Mucosa of gallbladder (tissue), 1 donor: ENCODE data around the gene MDM1. TPM values are rescaled to one million over a fixed set of nuclear protein-coding genes. Genes with fewer than 3 reads are reported as not detected.

ENCODE experiments used
- DNase-seq: peaks from one replicate; pipeline ENCODE4 v3.0.0-alpha.2; 2020; ENCODE audit warnings: low spot score
- total RNA-seq: library from RNA; stranded (reverse); gene quantifications from one replicate; pipeline ENCODE4 v1.2.1, GENCODE V29; 2021
- donor health status: DM: no; HTN: no; CAD: no.

Gene MDM1
- total RNA-seq, 1 donor from 2014 or later: 15.0 TPM

DNA sequence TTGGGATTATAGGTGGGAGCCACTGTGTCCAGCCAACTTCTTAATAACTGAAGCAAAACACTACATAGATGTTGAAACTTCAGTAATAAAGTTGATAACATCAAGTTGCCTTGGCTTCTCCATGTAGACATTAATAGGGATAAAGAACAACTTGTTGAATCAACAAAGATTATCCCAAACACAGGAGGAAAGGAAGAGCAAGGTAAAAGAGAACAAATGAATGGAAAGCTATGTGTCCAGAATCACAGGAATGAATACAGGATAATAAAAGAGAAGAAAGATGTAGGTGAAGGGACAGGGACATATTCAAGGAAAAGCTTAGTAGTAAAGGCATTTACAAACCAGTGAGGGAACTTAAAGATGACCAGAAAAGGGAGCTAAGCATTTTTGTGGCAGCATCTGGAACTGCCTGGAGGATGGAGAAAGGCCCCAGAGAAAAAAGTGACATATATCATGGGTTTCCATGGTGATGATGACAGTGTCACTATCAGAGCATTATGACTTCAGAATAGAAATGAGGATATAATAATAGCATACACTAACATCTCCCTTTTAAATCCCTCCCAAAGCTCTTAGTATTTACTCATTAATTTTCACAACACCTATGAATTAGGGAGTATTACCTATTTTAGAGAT, 24.0 kb upstream of the MDM1 start:
- no peak for DNase-seq

DNA sequence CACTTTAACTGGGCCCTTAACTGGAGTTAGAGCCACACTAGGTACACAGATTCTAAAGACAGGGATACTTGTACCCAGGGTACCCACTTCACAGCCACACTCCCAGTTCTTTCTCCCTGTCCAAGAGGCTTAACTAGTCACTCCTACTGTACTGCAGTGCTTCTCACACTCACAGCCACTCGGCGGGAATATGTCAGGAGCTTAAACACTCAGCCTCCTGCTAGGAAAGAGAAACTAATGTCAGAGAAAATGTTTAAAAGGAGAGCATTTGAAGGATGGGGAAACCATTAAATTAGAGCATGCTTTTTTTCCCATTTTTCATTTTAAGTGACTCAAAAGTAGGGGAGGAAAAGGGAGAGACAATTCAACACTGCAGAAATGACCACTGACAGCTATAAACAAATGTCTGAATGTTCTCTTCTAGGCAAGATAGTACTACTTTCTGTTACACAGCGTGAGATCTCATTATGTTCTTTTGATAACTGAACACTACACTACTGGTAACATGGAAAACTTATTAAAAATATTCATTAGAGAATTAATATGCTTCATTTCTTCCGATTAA, 22.9 kb upstream of the MDM1 start:
- no peak for DNase-seq

DNA sequence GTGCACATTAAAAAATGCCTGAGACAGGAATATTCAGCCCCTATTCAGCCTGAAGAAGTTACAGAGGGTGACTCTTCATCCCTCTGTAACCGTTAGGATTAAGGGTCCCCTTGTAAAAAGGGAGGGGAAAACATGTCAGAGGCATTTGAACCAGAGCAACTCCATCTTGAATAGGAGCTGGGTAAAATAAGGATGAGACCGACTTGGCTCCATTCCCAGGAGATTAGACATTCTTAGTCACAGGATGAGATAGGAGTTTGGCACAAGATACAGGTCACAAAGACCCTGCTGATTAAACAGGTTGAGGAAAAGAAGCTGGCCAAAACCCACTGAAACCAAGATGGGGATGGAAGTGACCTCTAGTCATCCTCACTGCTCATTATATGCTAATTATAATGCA, 19.9 kb upstream of the MDM1 start:
- DNase-seq: no peak

DNA sequence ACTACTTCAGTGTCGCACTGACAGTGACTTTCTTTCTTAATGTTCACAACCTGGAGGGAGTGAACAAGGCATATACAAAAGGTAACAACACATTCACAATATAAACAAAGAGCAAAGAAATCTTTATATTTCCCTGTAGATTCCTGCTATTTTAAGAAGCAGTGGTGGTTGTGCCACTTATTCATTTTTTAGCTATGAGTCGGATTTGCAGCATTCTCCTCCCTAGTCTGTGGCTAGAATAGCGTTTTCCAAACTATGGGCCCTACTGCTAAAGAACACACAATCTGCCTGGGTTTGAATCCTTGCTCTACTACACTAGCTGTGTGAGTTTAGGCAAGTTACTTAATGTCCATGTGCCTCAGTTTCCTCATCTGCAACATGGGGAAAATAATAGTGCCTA, 18.6 kb upstream of the MDM1 start:
- no peak for DNase-seq

DNA sequence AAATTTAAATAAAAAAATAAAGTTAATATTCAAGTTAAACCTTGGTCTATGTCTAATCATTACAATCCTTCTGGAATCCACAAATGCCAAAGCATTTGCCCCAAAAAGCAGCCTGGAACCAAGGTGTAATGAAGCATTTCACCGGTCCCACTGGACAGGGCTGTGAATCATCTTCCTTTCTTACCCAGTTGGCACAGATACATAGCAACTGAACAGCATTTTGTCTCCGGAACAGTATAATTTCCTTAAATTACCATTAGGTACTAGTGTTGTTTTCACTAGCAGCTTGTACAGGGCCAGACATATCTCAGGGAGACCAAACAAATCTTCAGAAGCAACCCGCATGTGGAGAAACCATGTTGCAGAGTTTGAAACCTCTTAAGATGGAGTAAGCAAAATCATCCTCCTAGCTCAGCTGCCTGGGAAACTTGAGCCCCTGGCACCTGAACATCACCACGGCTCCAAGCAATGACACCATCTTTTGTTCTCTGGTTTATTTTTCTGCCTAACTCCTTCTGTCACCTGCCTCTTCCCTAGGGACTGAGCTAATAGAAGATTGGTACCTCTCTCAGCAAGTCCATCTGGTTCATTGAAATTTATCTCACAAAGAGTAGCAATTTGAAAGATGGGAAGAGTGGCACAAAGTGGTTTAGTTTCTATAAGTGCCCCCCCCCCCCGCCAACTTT, 17.9 kb upstream of the MDM1 start:
- no peak for DNase-seq

DNA sequence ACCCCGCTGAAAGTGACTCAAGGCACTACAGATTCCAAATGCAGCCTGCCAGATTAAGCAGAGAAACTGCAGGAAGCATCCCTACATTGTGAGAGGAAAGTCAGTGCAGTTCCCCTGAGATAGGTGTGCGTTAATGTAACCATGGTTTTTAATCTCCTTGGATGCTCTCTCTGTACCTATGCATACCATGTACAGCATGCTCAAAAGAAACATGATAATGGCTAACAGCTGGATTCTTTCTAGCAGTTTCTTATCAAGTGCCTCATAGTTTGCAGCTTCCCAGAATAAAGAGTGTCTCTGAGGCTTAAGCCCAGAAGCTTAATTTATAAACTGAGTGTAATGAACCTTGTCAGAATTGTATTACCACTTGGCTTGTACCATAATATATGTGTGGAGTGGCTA, 17.1 kb upstream of the MDM1 start:
- no peak for DNase-seq

DNA sequence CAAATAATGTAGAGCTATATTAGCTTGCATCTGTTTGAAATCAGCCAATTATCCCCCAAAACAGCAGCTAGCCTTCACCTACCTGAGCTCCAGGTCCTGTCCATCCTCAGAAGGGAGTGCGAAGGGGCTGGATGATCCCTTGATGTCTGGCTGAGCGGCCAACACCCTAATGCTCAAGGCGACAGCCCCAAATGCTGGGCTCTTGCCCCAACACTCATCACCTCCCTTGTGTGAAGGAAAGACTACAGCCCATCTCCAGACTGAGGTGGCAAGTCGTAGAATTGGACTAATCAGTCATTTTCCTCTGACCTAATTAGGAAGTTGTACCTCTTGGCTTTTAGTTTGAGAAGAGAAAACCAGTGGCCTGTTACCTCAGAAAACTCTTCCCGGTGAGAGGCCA, 16.3 kb upstream of the MDM1 start:
- DNase-seq: no peak

DNA sequence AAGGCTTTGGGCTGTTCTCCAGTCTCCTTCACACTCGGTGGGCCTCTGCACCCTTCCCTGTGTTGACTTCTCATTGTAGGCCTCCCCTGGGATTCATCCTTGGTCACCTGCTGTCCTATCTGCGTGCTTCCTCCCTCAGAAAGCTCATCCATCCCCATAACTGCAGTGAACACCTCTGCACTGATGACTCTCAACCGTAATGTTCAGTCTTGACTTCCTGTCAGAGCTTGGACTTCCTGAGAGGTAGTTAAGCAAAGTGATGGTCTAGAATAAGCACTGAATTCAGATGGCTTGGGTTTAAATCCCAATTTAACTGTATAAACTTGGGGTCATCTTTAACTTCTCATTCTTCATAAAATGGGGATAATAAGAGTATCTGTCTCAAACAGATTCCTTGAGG, 13.6 kb upstream of the MDM1 start:
- no peak for DNase-seq

DNA sequence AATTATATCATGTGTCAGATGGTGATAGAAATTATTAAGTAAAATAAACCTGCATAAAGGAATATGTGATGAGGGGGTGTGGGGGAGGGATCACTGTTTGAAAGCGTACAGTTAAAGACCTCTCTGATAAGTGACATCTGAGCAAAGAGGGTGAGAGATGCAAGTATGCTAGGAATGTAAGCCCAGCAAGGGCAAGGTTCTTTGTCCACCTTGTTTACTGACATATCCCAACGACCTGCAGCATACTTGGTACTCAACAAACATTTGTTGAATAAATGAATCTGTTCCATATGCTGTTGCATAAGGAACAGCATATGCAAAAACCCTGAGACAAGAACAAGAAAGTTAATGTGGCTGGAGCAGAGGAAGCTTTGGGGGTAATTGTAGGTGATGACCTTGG, 12.0 kb upstream of the MDM1 start:
- no peak for DNase-seq

DNA sequence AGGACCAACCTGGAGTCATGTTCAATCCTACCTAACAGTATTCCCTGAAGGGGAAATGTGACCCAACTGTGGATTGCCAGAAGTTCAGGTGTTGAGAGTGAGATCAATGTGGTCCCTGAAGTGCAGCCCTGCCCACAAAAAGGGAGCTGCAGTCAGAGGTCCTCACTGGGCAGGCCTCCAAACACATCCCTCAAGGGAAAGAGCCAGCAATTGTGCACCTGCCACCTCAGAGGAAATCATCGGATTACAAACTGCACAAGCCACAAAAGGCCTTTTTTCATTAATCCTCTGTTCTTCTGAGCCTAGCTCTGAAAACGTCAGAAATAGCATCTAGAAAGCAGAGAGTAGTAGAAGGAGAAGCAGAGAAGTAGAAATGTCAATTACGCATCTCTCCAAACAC, 10.8 kb upstream of the MDM1 start:
- no peak for DNase-seq

DNA sequence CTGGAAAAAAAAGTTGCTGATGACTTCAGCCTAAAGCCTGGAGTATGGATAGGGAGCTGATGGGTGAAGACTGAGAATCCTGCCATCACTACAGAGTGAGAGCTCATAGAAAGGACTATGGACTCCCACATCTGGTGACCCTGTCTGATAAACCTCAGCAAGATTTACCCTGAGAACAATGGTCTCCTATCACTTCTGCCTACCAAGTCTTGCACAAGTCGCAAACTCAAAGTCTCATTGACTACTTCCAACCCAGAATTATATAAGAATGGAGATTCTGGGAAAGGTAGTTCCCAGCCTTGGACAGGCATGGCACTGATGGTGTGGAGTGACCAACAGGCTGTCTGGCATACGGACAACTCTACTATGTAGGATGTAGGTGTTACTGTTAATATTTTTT, 9.7 kb upstream of the MDM1 start:
- DNase-seq: no peak

DNA sequence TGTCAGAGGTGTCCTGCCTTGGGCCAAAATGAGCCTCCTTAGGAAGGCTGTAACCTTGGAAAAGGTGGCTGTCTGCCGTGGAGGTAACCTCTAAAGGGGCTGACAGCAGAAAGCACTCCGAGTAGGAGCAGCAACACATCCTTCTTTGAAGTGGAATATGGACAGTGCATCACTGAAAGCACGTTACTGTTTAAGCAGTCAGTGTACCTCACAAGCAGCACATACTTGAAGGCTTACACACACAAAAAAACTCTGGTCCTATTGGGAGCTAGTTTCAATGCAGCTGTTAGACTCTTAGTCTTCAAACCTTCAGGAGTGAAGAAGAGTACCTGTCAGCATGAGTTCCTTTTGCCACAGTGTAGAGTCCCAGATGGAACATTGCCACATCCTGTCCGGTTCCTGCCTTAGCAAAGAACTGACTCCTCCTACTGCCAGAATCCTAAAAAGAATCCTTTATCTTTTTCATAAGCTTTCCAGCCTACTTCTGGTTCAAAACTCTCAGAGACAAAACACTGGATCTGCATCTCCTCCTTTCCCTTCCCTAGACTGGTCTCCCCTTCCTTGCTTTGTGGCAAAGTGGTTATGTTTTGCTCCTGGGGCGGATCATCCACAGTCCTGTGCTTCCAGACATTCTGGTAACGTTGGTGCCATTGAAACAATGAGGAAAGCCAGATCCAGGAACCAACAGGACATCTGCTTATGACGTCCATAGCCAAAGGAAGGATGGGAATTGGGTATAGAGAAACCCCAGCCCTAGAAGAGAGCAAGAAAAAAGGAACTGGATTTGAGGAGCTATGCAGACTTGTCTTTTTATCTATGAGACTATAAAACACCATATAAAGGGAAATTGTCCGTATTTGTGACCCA, 8.5 kb upstream of the MDM1 start:
- DNase-seq: no peak

DNA sequence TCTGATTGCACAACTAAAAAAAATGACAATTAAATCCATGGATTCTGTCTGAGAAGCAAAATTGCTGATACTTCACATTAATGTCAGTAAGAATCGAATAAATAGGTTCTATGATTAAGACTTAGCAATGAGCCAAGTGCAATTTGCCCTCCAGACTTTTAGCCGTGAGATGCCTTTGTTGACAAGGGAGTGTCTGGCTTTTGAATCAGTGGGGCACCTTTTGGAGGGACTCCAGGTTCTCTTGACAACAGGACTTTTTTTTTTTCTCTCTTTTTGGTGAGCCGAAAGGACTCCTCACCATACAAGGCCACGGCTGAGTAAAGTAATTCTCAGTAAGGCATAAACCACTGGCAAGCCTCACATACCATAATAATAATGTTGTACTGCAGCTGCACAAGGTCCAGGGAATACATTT, 4.7 kb upstream of the MDM1 start:
- DNase-seq: no peak

DNA sequence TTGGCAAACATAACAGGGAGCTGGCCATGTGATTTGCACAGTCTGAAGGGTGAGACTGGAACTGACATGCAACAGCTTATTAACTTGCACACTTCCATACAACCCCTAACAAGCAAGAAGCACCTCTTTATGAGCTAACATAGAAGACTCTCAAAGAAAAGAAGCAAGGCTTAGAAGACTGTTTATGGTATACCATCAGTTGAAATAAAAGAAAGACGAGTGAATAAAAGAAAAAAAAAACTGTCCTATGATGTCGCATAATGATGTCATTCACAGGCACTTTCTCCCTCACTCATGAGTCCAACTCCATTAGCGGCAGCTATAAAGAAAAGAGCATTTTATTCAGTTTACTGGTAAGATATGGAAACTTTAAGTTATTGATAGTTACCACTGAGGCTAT, 3.3 kb upstream of the MDM1 start:
- no peak for DNase-seq

DNA sequence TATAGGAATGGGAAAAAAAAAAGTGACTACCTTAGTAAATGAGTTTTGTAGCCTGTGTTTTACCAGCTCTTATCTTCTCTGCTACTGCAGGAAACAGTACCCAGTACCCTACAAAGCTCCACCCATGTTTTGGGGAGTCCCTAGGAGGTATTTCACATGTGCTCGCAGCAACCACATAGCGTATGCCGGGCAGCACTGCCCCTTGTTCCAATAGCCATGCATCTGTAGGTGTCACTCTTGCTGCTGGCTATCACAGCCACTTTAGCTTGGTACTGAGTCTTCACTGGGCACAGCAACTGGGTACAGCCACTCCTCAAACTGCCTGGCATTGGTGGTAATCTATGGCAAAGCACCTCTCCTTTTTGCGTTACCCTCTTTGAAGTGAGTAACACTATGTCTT, 2.0 kb upstream of the MDM1 start:
- no peak for DNase-seq

DNA sequence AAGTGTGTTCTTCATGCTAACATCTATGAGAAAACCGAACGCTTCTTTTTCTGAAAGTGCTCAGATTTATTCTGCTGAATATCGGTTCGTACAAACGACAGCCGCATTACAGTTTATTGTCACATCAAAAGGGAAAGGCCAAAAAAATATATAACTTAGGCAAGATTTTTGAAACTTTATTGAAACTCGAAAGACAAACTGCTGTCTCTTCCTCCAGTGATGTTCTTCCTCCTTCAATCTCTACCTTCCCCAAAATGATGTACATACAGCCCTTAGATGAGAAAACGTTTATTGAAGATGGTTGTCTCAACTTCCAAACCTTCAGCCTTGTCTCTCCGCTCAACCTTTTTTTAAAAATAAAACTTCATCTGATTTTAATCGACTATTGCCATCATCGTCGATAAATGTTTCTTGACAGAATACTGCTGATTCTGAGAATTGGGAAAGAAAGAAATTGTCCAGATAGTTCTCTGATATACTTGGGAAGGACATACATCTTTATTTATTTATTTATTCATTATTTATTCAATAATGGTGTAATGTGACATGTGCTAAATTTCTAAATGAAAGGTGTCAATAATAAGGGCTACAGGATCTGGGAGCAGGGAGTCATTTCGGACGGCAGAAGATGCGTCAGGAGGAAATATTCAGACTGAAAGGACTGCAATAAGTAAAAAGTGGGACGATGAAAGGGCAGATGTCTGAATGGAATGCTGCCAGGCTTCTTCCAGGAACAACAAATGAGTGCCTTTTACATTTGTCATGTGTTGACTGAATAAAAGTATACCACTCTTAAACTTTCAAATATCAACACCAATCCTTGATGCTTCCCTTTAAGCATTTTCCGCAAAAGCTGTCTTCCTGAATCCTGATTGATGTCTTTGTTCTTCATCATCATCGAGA, 817 bp upstream of the MDM1 start:
- DNase-seq: no peak

DNA sequence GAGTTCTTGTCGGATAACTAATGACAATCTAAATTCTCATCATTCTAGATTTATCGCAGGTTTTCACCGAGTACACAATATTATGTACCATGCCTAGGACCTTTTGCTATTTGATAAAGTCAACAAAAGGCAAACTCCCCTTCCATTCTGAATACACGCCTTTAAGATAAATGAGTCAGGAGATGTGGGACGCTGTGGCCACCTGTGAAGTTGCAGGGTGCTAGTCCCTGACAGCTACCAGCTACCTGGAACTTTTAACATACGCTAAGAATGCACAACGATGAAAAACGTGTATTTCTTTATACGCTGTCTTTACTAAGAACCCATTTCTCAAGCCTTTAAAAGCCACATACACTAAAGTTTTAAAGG, 678 bp downstream of the MDM1 start:
- DNase-seq: no peak

DNA sequence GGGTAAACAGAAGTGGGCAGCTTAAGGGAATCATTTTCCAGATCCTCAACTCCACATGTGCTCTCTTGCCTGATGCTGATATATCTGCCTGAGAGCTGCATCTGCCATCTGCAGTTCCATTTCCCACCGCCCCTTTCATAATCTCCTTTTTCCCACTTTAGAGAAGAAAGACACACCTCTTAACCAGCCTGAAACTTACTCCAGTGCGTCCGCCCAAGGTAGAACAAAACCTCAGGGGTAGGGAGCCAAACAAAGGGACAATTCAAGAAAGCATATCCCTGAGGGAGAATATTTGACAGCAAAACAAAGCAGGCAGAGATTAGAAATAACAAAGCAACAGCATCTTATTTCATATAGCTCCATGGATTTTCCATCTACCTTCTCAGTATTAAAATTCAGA, 4.3 kb downstream of the MDM1 start:
- DNase-seq: no peak

DNA sequence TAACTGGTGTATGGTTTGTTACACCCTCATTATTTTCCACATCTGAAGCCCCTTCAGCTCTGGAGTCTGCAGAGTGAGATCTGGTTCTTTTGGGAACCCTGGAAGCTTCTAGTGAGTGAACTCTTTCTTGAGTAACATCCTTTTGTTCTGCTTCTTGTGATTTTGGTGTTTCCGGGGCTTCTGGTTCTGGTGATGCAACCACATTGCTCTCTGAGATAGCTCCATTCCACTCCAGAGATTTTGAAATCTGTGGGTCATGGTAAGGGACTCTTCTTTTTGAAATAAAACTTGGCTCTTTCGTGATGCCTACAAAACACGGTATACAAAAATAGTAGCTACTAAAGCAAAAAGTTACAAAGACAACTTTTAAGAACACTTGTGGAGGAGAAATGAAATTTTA, 5.4 kb downstream of the MDM1 start:
- DNase-seq: no peak

DNA sequence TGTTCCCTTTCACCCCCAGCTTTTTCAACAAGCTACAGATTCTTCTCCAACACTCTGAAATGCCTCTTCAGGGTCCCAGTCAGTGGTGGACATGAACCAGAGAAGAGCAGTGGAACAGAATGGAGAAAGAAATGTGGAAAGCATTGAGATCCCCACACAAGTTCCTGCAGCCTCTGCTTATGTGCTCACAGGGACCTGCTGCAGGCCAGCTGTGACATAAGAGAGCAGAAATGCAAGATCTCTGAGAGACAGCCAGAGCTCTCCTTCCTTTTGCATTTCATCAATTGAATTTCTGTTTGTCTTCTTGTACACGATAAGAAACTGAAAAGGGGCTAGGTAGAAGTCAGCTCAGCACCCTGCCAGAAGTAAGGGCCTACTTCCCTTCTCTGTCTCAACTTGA, 6.2 kb downstream of the MDM1 start:
- no peak for DNase-seq

DNA sequence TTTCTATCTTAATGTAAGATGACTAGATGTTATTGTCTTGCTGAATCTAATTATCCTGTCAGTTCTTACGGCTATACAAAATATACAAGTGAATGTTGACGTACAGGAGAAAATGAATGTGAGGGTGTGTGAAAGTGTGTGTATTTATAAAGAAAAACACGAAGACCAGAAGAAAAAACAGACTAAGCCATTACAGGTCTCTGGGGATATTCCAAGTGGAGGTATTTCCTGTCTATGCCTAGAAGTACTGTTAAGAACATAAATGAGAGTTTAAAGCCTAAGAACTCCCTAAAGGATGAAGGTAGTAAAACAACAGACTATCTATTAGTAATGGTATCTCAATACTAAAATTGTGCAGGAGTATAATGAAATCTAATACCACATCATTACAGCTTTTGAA, 7.6 kb downstream of the MDM1 start:
- DNase-seq: no peak

DNA sequence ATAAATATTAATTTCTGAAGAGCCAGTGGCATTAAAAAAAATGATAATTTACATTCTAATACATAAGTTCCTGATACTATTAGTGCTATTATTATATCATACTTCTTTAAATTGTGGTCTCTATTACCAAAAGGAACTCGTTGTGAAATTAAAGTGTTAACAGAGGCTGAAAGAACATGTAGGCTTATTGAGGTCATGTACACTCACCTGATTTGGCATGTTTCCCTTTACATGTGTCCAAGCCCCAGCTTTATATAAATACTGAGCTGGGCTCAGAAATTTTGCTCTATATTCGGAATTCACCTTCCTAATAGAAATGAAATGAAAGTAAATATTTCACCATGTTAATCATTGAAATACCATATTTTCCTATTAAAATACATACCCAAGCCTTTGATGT, 11.0 kb downstream of the MDM1 start:
- no peak for DNase-seq
